NT2/D1 (cell line): ENCODE results near the gene DAPK1.

Experiments
- YY1 ChIP-seq: IDR thresholded peaks from 2 replicates; pipeline ENCODE4 v1.6.1; 2011; ENCODE audit not compliant: insufficient read length, insufficient read depth
- ZNF274 ChIP-seq: IDR thresholded peaks from 2 replicates; pipeline ENCODE4 v1.6.1; 2011; ENCODE audit warnings: mild to moderate bottlenecking, low read depth, low read length

DNA sequence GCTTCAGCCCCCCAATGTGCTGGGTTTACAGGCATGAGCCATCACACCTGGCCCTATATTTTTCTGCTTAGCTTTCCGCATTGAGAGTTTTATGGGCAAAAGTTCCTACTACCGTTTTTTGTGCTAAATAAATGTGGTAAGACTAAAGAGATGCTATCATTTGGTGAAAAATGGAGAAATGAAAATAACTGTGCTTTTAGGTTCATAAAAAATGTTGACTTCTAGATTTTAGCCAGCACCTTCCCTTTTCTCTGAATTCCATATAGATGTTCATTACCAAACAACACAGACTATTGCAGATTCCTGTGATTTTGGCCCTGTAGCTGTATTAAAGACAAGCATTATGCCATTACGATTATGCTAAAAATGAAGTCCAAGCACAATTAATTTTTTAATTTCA lies 156.3 kb downstream of the DAPK1 start:
- no peak for TF ChIP-seq ZNF274
- no peak for TF ChIP-seq YY1
